Measurements from ENCODE around the gene RBM14.
"Not testable (repeated sequence)": the region's sequence is repeated elsewhere in the genome, so short reads cannot be mapped to it uniquely, and the experiment has no call there.

The RBM14 gene

GRCh38 chr11:66598993-66599392 is 17.4 kb upstream of the RBM14 start:
- DNase-seq (ENCODE audit: low read depth in 2 of 2, low spot score in 1 of 2): no peak

- no peak for DNase-seq (ENCODE audit: low read depth in 2 of 2, low spot score in 1 of 2)
Observed at GRCh38 chr11:66600219-66600618, 16.2 kb upstream of the RBM14 start.

GRCh38 chr11:66600631-66601233 is 15.7 kb upstream of the RBM14 start:
- DNase-seq (ENCODE audit: low read depth in 2 of 2, low spot score in 1 of 2): no peak

GRCh38 chr11:66603072-66603471 is 13.4 kb upstream of the RBM14 start:
- no peak for DNase-seq (ENCODE audit: low read depth in 2 of 2, low spot score in 1 of 2)

- DNase-seq (ENCODE audit: low read depth in 2 of 2, low spot score in 1 of 2): no peak
Observed at GRCh38 chr11:66604155-66604554, 12.3 kb upstream of the RBM14 start.

GRCh38 chr11:66606608-66607007 is 9.8 kb upstream of the RBM14 start:
- DNase-seq (ENCODE audit: low read depth in 2 of 2, low spot score in 1 of 2): not testable (repeated sequence)

- no peak for DNase-seq (ENCODE audit: low read depth in 2 of 2, low spot score in 1 of 2)
Observed at GRCh38 chr11:66607126-66607834, 9.2 kb upstream of the RBM14 start.

- DNase-seq (ENCODE audit: low read depth in 2 of 2, low spot score in 1 of 2): no peak
Observed at GRCh38 chr11:66609721-66610617, 6.5 kb upstream of the RBM14 start.

GRCh38 chr11:66612458-66612857 is 4.0 kb upstream of the RBM14 start:
- DNase-seq (ENCODE audit: low read depth in 2 of 2, low spot score in 1 of 2): no peak

GRCh38 chr11:66614073-66614472 is 2.4 kb upstream of the RBM14 start:
- no peak for DNase-seq (ENCODE audit: low read depth in 2 of 2, low spot score in 1 of 2)

GRCh38 chr11:66617155-66617834 is 865 bp downstream of the RBM14 start:
- DNase-seq (ENCODE audit: low read depth in 2 of 2, low spot score in 1 of 2): no peak

- no peak for DNase-seq (ENCODE audit: low read depth in 2 of 2, low spot score in 1 of 2)
Observed at GRCh38 chr11:66619080-66619554, 2.7 kb downstream of the RBM14 start.

- no peak for DNase-seq (ENCODE audit: low read depth in 2 of 2, low spot score in 1 of 2)
Observed at GRCh38 chr11:66624450-66624849, 8.0 kb downstream of the RBM14 start.

GRCh38 chr11:66625041-66625751 is 8.8 kb downstream of the RBM14 start:
- DNase-seq (ENCODE audit: low read depth in 2 of 2, low spot score in 1 of 2): no peak

- DNase-seq (ENCODE audit: low read depth in 2 of 2, low spot score in 1 of 2): no peak
Observed at GRCh38 chr11:66625752-66626149, 9.3 kb downstream of the RBM14 start.

- no peak for DNase-seq (ENCODE audit: low read depth in 2 of 2, low spot score in 1 of 2)
Observed at GRCh38 chr11:66626382-66626781, 10.0 kb downstream of the RBM14 start.

- DNase-seq (ENCODE audit: low read depth in 2 of 2, low spot score in 1 of 2): no peak
Observed at GRCh38 chr11:66626926-66627325, 10.5 kb downstream of the RBM14 start.

- DNase-seq (ENCODE audit: low read depth in 2 of 2, low spot score in 1 of 2): no peak
Observed at GRCh38 chr11:66628061-66628603, 11.7 kb downstream of the RBM14 start.

GRCh38 chr11:66629356-66629755 is 12.9 kb downstream of the RBM14 start:
- DNase-seq (ENCODE audit: low read depth in 2 of 2, low spot score in 1 of 2): no peak

- DNase-seq (ENCODE audit: low read depth in 2 of 2, low spot score in 1 of 2): no peak
Observed at GRCh38 chr11:66631883-66632282, 15.5 kb downstream of the RBM14 start.
